Neural crest cell (in vitro differentiated cells): ENCODE results near the gene RPTOR. TPM values are rescaled to one million over a fixed set of nuclear protein-coding genes. Genes with fewer than 3 reads are reported as not detected.
"Not testable (repeated sequence)": the region's sequence is repeated elsewhere in the genome, so short reads cannot be mapped to it uniquely, and the experiment has no call there.

Source experiments
- DNase-seq: peaks from one replicate; pipeline ENCODE4 v3.0.0; 2021; ENCODE audit warnings: low read depth, mixed read lengths, low spot score
- H3K27ac Mint-ChIP-seq: one replicate; pipeline ENCODE4 v1.8.0; 2021; ENCODE audit warnings: mild to moderate bottlenecking, mixed read lengths; ENCODE audit not compliant: unreplicated experiment
- H3K27me3 Mint-ChIP-seq: 2 replicates; pipeline ENCODE4 v1.8.0; 2021; ENCODE audit warnings: low read depth, mild to moderate bottlenecking, mixed read lengths
- H3K36me3 Mint-ChIP-seq: 2 replicates; pipeline ENCODE4 v1.8.0; 2021; ENCODE audit warnings: low read depth, mild to moderate bottlenecking, mixed read lengths
- H3K4me1 Mint-ChIP-seq: 2 replicates; pipeline ENCODE4 v1.8.0; 2021; ENCODE audit warnings: mixed read lengths
- H3K4me3 Mint-ChIP-seq: one replicate; pipeline ENCODE4 v1.8.0; 2021; ENCODE audit warnings: mild to moderate bottlenecking, mixed read lengths
- H3K9me3 Mint-ChIP-seq: 2 replicates; pipeline ENCODE4 v1.8.0; 2021; ENCODE audit warnings: mixed read lengths
- CTCF ChIP-seq: fragments of 200-600 bp; sonication (generic); conservative IDR thresholded peaks from 2 replicates; pipeline ENCODE4 v1.5.0; 2021; ENCODE audit warnings: antibody characterized with exemption, mild to moderate bottlenecking
- total RNA-seq: library from RNA; stranded (reverse); gene quantifications from 2 replicates; pipeline ENCODE4 v1.2.1, GENCODE V29; 2021

RPTOR gene
- total RNA-seq, 1 donor from 2014 or later = 41.1 TPM

GRCh38 chr17:80812362-80813088 lies 267.9 kb downstream of the RPTOR start:
- Mint-ChIP-seq H3K9me3 (peaks cover 9% of the 10 kb centered on the region), H3K27me3 (no peaks in the 10 kb centered on the region), H3K4me1 (no peaks in the 10 kb centered on the region), H3K4me3 (no peak overlapping the region), H3K27ac (no peak overlapping the region), H3K36me3 (peaks cover 9% of the 10 kb centered on the region)
- DNase-seq = no peak
- TF ChIP-seq CTCF = no peak

GRCh38 chr17:80813318-80813717 lies 268.7 kb downstream of the RPTOR start:
- DNase-seq = no peak
- Mint-ChIP-seq H3K27ac (no peak overlapping the region), H3K27me3 (no peaks in the 10 kb centered on the region), H3K4me3 (no peak overlapping the region), H3K36me3 (peaks cover 5% of the 10 kb centered on the region), H3K4me1 (no peaks in the 10 kb centered on the region), H3K9me3 (peaks cover 6% of the 10 kb centered on the region)
- no peak for TF ChIP-seq CTCF

GRCh38 chr17:80814491-80814890 lies 269.9 kb downstream of the RPTOR start:
- Mint-ChIP-seq H3K4me3 (no peak overlapping the region), H3K4me1 (peaks cover 4% of the 10 kb centered on the region), H3K27ac (no peak overlapping the region), H3K9me3 (no peaks in the 10 kb centered on the region), H3K36me3 (peaks cover 3% of the 10 kb centered on the region), H3K27me3 (no peaks in the 10 kb centered on the region)
- no peak for DNase-seq
- no peak for TF ChIP-seq CTCF

- TF ChIP-seq CTCF = no peak
- H3K27ac Mint-ChIP-seq = no peak overlapping the region
These were observed 270.6 kb downstream of the RPTOR start for GRCh38 chr17:80815151-80815681.

GRCh38 chr17:80815718-80816117 lies 271.1 kb downstream of the RPTOR start:
- H3K36me3 Mint-ChIP-seq, H3K4me3 Mint-ChIP-seq, DNase-seq, H3K27ac Mint-ChIP-seq, H3K27me3 Mint-ChIP-seq, H3K9me3 Mint-ChIP-seq: not testable (repeated sequence)
- H3K4me1 Mint-ChIP-seq = peaks cover 15% of the 10 kb centered on the region

More at GRCh38 chr17:80815151-80815681, 270.6 kb downstream of the RPTOR start:
- peaks cover 3% of the 10 kb centered on the region for H3K36me3 Mint-ChIP-seq
- no peak overlapping the region for H3K4me3 Mint-ChIP-seq
- no peaks in the 10 kb centered on the region for H3K27me3 Mint-ChIP-seq
- H3K9me3 Mint-ChIP-seq = no peaks in the 10 kb centered on the region
- peaks cover 10% of the 10 kb centered on the region for H3K4me1 Mint-ChIP-seq
- no peak for DNase-seq
